ENCODE results near the gene LRRC57.

Gene LRRC57

GRCh38 chr15:42508263-42508690 lies 40.3 kb downstream of the LRRC57 start:
- Mint-ChIP-seq H3K4me1 (ENCODE audit: low read depth) (peaks cover 6% of the 10 kb centered on the region), H3K36me3 (no peaks in the 10 kb centered on the region), H3K27ac (no peak overlapping the region), H3K27me3 (no peaks in the 10 kb centered on the region), H3K9me3 (ENCODE audit: low read depth) (no peaks in the 10 kb centered on the region), H3K4me3 (no peak overlapping the region)

GRCh38 chr15:42507514-42507913 lies 41.1 kb downstream of the LRRC57 start:
- H3K4me1 Mint-ChIP-seq (ENCODE audit: low read depth): peaks cover 6% of the 10 kb centered on the region
- H3K27ac Mint-ChIP-seq: no peak overlapping the region
- no peaks in the 10 kb centered on the region for H3K9me3 Mint-ChIP-seq (ENCODE audit: low read depth)
- H3K36me3 Mint-ChIP-seq: no peaks in the 10 kb centered on the region
- no peaks in the 10 kb centered on the region for H3K27me3 Mint-ChIP-seq
- H3K4me3 Mint-ChIP-seq: no peak overlapping the region

GRCh38 chr15:42504631-42505030 lies 44.0 kb downstream of the LRRC57 start:
- Mint-ChIP-seq H3K27ac (no peak overlapping the region), H3K9me3 (ENCODE audit: low read depth) (no peaks in the 10 kb centered on the region), H3K4me3 (no peak overlapping the region), H3K4me1 (ENCODE audit: low read depth) (peaks cover 23% of the 10 kb centered on the region), H3K27me3 (no peaks in the 10 kb centered on the region), H3K36me3 (no peaks in the 10 kb centered on the region)

- Mint-ChIP-seq H3K27ac (no peak overlapping the region), H3K4me3 (no peak overlapping the region), H3K36me3 (no peaks in the 10 kb centered on the region), H3K9me3 (ENCODE audit: low read depth) (no peaks in the 10 kb centered on the region), H3K27me3 (no peaks in the 10 kb centered on the region), H3K4me1 (ENCODE audit: low read depth) (peaks cover 27% of the 10 kb centered on the region)
These were observed 44.8 kb downstream of the LRRC57 start for GRCh38 chr15:42503825-42504224.

GRCh38 chr15:42502477-42502876 lies 46.1 kb downstream of the LRRC57 start:
- no peak overlapping the region for H3K4me3 Mint-ChIP-seq
- no peak overlapping the region for H3K27ac Mint-ChIP-seq
- no peaks in the 10 kb centered on the region for H3K9me3 Mint-ChIP-seq (ENCODE audit: low read depth)
- H3K4me1 Mint-ChIP-seq (ENCODE audit: low read depth): peaks cover 39% of the 10 kb centered on the region
- no peaks in the 10 kb centered on the region for H3K27me3 Mint-ChIP-seq
- H3K36me3 Mint-ChIP-seq: no peaks in the 10 kb centered on the region

- Mint-ChIP-seq H3K4me3 (no peak overlapping the region), H3K27me3 (no peaks in the 10 kb centered on the region), H3K4me1 (ENCODE audit: low read depth) (peaks cover 55% of the 10 kb centered on the region), H3K27ac (peak overlapping the region; percentile 28), H3K9me3 (ENCODE audit: low read depth) (no peaks in the 10 kb centered on the region), H3K36me3 (no peaks in the 10 kb centered on the region)
These were observed 48.6 kb downstream of the LRRC57 start for GRCh38 chr15:42499858-42500609.

GRCh38 chr15:42498212-42499068 lies 50.2 kb downstream of the LRRC57 start:
- H3K36me3 Mint-ChIP-seq: no peaks in the 10 kb centered on the region
- H3K4me3 Mint-ChIP-seq: peak overlapping the region; percentile 17
- H3K4me1 Mint-ChIP-seq (ENCODE audit: low read depth): peaks cover 69% of the 10 kb centered on the region
- H3K27ac Mint-ChIP-seq: no peak overlapping the region
- no peaks in the 10 kb centered on the region for H3K27me3 Mint-ChIP-seq
- H3K9me3 Mint-ChIP-seq (ENCODE audit: low read depth): no peaks in the 10 kb centered on the region

- H3K27me3 Mint-ChIP-seq: no peaks in the 10 kb centered on the region
- no peaks in the 10 kb centered on the region for H3K9me3 Mint-ChIP-seq (ENCODE audit: low read depth)
- peak within 1 kb of the TSS; percentile 91 for H3K27ac Mint-ChIP-seq
- H3K36me3 Mint-ChIP-seq: no peaks in the 10 kb centered on the region
- H3K4me3 Mint-ChIP-seq: peak within 1 kb of the TSS; percentile 98
- H3K4me1 Mint-ChIP-seq (ENCODE audit: low read depth): peaks cover 75% of the 10 kb centered on the region
These were observed 53.0 kb downstream of the LRRC57 start, which contains the start of gene SNAP23 for GRCh38 chr15:42495361-42496212. TSS of gene SNAP23 (plus strand) at chr15:42495634. CDS start at chr15:42511847, 16,213 bp downstream.

GRCh38 chr15:42494998-42495360 lies 53.6 kb downstream of the LRRC57 start:
- Mint-ChIP-seq H3K27ac (peak overlapping the region; percentile 91), H3K9me3 (ENCODE audit: low read depth) (no peaks in the 10 kb centered on the region), H3K36me3 (no peaks in the 10 kb centered on the region), H3K4me3 (peak overlapping the region; percentile 98), H3K27me3 (no peaks in the 10 kb centered on the region), H3K4me1 (ENCODE audit: low read depth) (peaks cover 73% of the 10 kb centered on the region)

GRCh38 chr15:42493679-42494078 lies 54.9 kb downstream of the LRRC57 start:
- H3K9me3 Mint-ChIP-seq (ENCODE audit: low read depth): no peaks in the 10 kb centered on the region
- no peaks in the 10 kb centered on the region for H3K27me3 Mint-ChIP-seq
- peak overlapping the region; percentile 57 for H3K4me3 Mint-ChIP-seq
- peaks cover 69% of the 10 kb centered on the region for H3K4me1 Mint-ChIP-seq (ENCODE audit: low read depth)
- peak overlapping the region; percentile 89 for H3K27ac Mint-ChIP-seq
- H3K36me3 Mint-ChIP-seq: no peaks in the 10 kb centered on the region

GRCh38 chr15:42491539-42492225 lies 56.9 kb downstream of the LRRC57 start:
- H3K4me3 Mint-ChIP-seq: peak overlapping the region; percentile 96
- H3K27me3 Mint-ChIP-seq: no peaks in the 10 kb centered on the region
- H3K4me1 Mint-ChIP-seq (ENCODE audit: low read depth): peaks cover 65% of the 10 kb centered on the region
- no peaks in the 10 kb centered on the region for H3K9me3 Mint-ChIP-seq (ENCODE audit: low read depth)
- peak overlapping the region; percentile 97 for H3K27ac Mint-ChIP-seq
- no peaks in the 10 kb centered on the region for H3K36me3 Mint-ChIP-seq

- Mint-ChIP-seq H3K27ac (peak within 1 kb of the TSS; percentile 97), H3K27me3 (no peaks in the 10 kb centered on the region), H3K36me3 (no peaks in the 10 kb centered on the region), H3K4me3 (peak within 1 kb of the TSS; percentile 96), H3K4me1 (ENCODE audit: low read depth) (peaks cover 57% of the 10 kb centered on the region), H3K9me3 (ENCODE audit: low read depth) (no peaks in the 10 kb centered on the region)
These were observed 57.7 kb downstream of the LRRC57 start, which contains the start of gene ZNF106 for GRCh38 chr15:42490671-42491538. TSS of gene ZNF106 (minus strand) at chr15:42491141. CDS start at chr15:42472289, 18,852 bp downstream.

- H3K4me1 Mint-ChIP-seq (ENCODE audit: low read depth): peaks cover 54% of the 10 kb centered on the region
- no peaks in the 10 kb centered on the region for H3K27me3 Mint-ChIP-seq
- peak overlapping the region; percentile 96 for H3K4me3 Mint-ChIP-seq
- H3K9me3 Mint-ChIP-seq (ENCODE audit: low read depth): no peaks in the 10 kb centered on the region
- peak overlapping the region; percentile 97 for H3K27ac Mint-ChIP-seq
- H3K36me3 Mint-ChIP-seq: no peaks in the 10 kb centered on the region
These were observed 58.3 kb downstream of the LRRC57 start for GRCh38 chr15:42490291-42490670.

Measured in activated naive CD8-positive, alpha-beta T cell (primary cell).